CD4-positive, alpha-beta T cell treated with Interleukin-12 subunit alpha and Interleukin-12 subunit beta, for 1 hour (primary cell): ENCODE data around the gene CTDSPL.

Experiments
- DNase-seq: peaks from one replicate; pipeline ENCODE4 v3.0.0-alpha.2; 2020

CTDSPL gene

DNA sequence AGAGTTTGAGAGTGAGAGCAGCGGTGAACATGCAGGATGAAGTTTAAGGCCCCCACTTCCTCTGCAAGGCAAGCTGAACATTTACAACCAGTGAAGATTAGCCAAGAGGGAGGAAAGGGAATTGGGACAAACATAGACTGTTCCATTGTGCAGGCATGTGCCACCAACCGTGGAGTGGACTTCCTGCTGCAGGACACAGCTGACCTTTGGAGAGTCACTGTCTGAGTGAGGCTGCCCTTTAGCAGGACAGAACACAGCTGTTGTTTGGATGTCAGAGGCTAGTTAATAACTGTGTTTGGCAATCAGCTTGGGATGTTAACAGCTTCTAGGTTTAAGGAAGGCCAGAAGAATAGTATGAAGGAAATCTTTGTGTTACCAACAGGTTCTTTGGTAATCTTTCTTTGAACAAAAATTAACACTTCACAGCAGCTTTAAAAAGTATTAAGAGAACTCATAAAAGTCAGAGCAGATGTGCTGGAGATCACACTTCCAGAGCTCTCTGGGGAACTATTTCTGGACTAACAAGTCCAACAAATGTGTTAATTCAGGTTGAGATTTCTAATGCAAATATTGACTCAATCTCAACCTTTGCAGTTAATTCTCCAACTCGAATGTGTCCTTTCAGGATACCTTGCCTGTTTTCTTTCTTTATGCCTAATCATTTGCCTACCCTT, 31.4 kb downstream of the CTDSPL start:
- DNase-seq, result no peak

- no peak for DNase-seq
Observed at GRCh38 chr3:37896827-37897226, 35.1 kb downstream of the CTDSPL start.

DNA sequence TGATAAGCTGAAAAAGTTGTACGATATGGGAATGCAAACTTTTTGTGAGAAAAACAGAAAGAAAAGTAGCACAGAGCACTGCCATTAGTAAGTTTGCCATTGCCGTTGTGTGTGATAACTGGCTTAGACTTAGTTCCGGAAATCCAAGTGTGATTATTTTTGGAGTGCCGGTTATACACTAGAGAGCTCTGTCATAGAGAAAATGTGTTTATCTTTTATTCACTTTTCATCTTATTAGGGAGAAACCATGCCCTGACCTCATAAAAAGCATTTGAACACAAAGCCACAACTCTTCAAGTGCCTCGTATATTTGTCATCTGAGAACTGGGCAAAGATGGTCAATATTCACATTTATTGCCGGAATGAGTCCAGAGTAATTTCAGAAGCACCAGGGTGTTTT, 36.1 kb downstream of the CTDSPL start:
- DNase-seq, result no peak

GRCh38 chr3:37898424-37898823, 36.7 kb downstream of the CTDSPL start:
- no peak for DNase-seq

GRCh38 chr3:37899101-37899707, 37.5 kb downstream of the CTDSPL start:
- no peak for DNase-seq

DNA sequence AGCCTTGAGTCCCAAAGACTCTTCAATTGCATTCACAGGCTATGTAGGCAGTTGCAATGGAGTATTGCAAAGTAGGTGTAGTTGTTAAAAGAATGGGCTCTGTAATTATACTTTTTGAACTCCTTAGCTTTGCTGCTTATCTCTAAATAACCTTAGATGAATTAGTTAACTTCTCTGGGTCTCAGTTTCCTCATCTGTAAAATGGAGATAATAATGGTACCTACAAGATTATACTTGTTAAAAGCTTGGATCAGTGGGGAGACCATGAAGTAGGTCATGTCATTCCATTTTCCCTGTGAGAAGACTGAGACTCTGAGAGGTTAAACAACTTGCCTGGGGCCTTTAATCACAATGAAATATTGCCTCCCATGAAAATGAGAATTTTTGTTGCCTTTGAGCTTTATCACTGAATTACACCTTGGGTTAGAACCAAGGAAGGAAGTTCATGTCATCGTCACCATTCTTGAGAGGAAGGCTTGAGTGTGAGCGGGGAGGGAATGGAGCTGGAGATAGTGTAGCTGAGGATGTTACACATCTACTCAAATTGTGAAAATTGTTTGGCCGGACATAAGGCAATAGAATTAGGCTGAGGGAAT, 38.1 kb downstream of the CTDSPL start:
- DNase-seq, result no peak

GRCh38 chr3:37901721-37902120, 40.0 kb downstream of the CTDSPL start:
- DNase-seq, result no peak

DNA sequence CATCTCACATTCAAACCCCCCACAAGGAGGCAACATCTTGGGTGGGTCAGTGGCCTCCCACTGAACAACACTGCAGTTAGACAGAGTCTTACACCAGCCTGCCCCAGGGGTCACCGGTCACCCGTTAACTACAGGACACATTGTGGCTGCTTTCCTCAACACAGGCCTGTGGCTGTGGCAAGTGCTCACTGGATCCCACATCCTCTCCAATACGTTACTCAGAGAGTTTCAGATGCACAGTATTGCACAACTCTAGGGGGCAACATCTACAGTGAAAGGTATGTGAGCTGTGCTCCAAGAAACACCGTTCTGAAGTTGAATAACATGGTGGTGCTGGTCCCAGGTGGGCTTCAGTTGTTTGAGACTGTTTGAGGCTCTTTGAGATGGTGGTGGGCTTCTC, 41.0 kb downstream of the CTDSPL start:
- DNase-seq, result no peak

- DNase-seq, result no peak
Observed at GRCh38 chr3:37903320-37903719, 41.6 kb downstream of the CTDSPL start.

GRCh38 chr3:37903734-37904133, 42.1 kb downstream of the CTDSPL start:
- DNase-seq, result no peak

DNA sequence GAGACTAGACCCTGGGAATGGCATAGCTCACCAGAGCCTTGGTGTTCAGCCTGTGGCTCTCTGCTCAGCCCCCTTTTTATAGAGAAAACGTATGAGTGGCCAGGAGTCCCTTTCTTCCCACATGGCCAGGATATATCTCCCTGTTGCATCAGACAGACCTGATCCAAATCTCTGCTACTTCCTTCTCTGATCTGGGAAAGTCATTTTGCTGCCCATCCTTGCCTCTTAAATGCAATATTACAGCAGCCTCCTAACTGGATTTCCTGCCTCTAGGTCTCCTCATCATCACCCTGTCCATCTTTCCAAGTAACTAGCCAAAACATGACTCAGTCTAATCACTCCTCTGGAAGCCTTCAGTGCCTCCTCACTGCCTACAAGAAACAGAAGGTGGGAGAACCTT, 42.9 kb downstream of the CTDSPL start:
- no peak for DNase-seq

DNA sequence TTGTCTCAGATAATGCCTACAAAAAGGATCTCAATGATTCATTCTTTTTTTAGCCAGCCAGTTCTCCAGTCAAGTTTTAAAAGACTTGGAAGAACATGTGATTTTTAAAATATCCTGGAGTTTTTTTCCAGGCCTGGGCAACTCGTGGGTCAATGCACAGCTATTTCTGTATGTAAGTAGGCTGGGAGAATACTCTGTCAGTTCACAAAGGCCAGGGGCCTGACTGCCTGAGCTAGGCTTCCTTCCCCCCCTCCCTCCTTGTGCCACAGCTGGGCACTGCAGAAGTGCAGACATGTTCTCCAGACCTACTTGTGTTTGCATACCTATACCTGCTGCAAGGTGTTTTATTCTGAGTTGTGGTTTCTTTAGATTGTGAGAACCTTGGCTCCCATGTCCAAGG, 43.7 kb downstream of the CTDSPL start:
- no peak for DNase-seq

- DNase-seq, result no peak
Observed at GRCh38 chr3:37905987-37906674, 44.5 kb downstream of the CTDSPL start.

- no peak for DNase-seq
Observed at GRCh38 chr3:37906734-37907282, 45.1 kb downstream of the CTDSPL start.

DNA sequence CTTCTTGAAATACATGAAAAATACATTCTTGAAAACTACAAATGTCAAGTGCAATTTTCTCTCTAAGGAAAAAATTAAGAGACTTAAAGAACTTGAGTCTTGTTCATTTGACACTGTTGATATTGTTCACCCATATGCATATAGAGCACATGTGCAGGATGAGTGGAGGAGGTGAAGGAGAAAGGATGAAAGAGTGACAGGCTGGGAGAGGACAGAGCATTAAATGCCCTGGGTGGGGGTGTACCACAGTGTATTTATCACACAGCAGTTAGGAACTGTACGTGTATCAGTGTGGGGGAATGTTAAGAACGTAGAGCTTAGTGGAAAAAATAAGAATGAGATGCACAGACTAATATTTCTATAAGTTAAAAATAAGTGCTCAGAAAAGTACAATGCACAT, 45.7 kb downstream of the CTDSPL start:
- DNase-seq, result no peak

DNA sequence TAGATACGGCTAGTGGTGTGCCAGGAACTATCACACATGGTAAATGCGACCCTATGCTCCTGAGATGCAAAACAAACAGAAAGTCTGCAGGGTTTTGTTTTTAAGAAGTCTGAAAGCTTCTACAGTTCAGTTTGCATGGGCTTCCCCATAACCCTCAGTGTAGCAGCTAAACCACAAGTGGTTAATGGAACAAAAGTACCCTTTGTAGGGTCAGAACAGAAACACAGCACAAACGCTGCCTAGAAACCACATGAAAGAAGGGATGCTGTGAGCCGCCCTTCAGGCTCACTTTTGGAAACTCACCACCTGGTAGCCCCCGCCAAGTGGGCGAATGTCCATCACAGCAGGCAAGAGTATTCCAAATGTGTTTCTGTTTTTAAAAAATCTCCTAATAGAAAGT, 46.2 kb downstream of the CTDSPL start:
- no peak for DNase-seq

- DNase-seq, result no peak
Observed at GRCh38 chr3:37909067-37909911, 47.6 kb downstream of the CTDSPL start.

DNA sequence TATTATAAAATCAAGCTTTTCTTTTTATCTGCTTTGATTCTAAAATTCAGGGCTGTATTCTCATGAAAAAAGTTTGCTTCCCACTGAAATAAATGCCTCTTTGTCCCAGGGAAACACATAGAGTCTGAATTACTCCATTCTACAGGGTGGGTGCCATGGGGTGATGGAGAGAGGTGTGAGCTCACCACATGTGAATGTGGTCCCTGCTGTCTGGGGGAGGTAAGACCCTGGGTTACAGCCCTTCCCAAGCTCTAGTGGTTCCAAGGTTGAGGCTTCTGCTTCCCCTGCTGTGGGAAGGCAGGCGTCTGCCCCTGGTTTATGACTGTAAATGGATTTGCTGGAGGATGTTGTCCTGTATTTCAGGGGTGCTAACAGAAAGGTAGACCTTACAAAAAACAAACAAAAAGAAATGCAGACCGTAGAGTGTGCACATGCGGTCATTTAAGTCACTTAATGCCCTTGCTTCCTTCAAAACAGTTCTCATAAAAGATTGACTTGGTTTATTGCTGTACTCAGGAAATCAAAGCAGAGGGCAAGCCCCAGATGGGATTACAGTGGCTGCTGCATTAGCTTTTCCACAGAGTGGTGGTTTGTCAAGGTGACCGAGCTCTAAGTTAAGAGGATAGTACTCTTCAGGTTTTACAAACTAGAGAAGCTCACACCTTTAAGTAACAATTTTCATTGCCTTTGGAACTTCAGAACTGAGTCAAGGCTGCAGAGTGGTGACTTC, 49.2 kb downstream of the CTDSPL start:
- no peak for DNase-seq

DNA sequence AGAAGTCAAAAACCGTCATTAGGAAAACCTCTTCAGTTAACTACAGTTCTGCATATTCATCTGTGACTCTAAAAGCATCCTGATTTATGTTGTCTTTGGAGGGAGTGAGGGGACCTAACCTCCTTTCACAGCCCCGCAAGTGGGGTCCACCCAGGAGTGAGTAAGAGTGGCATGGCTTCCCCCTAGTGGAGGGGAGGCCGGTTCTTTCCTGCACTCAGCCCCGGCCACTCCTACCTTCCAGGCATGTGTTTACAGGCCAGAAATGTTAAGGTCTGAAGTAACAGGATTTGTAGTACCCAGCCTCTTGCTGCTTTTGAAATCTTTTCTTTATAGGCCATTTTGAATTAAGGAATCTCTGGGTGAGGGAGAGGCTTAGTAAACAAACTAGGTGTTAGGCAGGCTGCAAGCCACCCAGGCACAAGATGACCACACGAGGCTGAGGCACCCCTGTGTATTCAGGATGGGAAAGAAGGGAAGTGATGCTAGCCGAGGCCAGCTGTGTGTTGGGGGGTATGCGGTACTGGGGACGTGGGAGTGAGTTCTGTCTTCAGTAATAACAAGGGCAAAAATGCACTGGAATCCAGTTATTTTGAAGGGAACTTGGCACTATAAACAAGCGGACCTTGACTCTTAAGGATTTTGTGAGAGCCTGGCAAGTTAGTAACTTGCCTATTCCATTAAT, 50.5 kb downstream of the CTDSPL start:
- no peak for DNase-seq

- DNase-seq, result no peak
Observed at GRCh38 chr3:37913522-37913921, 51.8 kb downstream of the CTDSPL start.

DNA sequence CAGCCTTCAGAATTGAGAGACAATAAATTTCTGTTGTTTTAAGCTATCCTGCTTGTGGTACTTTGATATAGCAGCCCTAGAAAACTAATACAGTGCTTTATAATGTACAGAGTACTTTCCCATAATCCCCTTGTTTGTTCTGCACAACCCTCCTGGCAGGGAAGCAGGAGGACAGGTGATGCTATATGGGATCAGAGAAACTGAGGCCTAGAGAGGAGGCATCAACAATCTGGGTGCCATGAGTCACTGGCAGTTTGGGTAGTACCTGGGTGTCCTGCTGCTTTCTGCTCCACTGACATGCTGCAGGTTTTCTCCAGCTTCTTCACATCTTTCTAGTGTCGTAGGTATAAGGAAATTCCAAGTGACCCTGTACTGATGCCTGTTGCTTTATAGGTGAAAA, 55.0 kb downstream of the CTDSPL start:
- DNase-seq, result no peak
